ENCODE results near the gene MILR1. TPM values are rescaled to one million over a fixed set of nuclear protein-coding genes. Genes with fewer than 3 reads are reported as not detected.
A peak's percentile ranks its signal among the peaks of the same experiment; 100 is the strongest.
"Not testable (repeated sequence)": the region's sequence is repeated elsewhere in the genome, so short reads cannot be mapped to it uniquely, and the experiment has no call there.

MILR1 gene
- polyA plus RNA-seq, 4 donors, result 1.7 to 3.8 (median 2.7) TPM

GRCh38 chr17:64466019-64466735, 17.3 kb downstream of the MILR1 start:
- no peak for DNase-seq (ENCODE audit: low read depth in 4 of 4, low spot score in 3 of 4)

- DNase-seq (ENCODE audit: low read depth in 4 of 4, low spot score in 3 of 4), result not testable (repeated sequence)
Observed at GRCh38 chr17:64466834-64467233, 17.9 kb downstream of the MILR1 start.

GRCh38 chr17:64470625-64471024, 21.7 kb downstream of the MILR1 start:
- DNase-seq (ENCODE audit: low read depth in 4 of 4, low spot score in 3 of 4), result no peak

GRCh38 chr17:64471440-64471839, 22.5 kb downstream of the MILR1 start:
- DNase-seq (ENCODE audit: low read depth in 4 of 4, low spot score in 3 of 4), result no peak

GRCh38 chr17:64472564-64472963, 23.6 kb downstream of the MILR1 start:
- DNase-seq (ENCODE audit: low read depth in 4 of 4, low spot score in 3 of 4), result no peak

GRCh38 chr17:64477849-64478248, 28.9 kb downstream of the MILR1 start:
- no peak for DNase-seq (ENCODE audit: low read depth in 4 of 4, low spot score in 3 of 4)

GRCh38 chr17:64480951-64481350, 32.0 kb downstream of the MILR1 start:
- no peak for DNase-seq (ENCODE audit: low read depth in 4 of 4, low spot score in 3 of 4)

- no peak for DNase-seq (ENCODE audit: low read depth in 4 of 4, low spot score in 3 of 4)
Observed at GRCh38 chr17:64484380-64484779, 35.5 kb downstream of the MILR1 start.

- no peak for DNase-seq (ENCODE audit: low read depth in 4 of 4, low spot score in 3 of 4)
Observed at GRCh38 chr17:64488301-64488700, 39.4 kb downstream of the MILR1 start.

- DNase-seq (ENCODE audit: low read depth in 4 of 4, low spot score in 3 of 4), result no peak
Observed at GRCh38 chr17:64491034-64491860, 42.3 kb downstream of the MILR1 start.

- DNase-seq (ENCODE audit: low read depth in 4 of 4, low spot score in 3 of 4), result no peak
Observed at GRCh38 chr17:64491994-64492393, 43.1 kb downstream of the MILR1 start.

- no peak for DNase-seq (ENCODE audit: low read depth in 4 of 4, low spot score in 3 of 4)
Observed at GRCh38 chr17:64492481-64493109, 43.7 kb downstream of the MILR1 start.

- no peak for DNase-seq (ENCODE audit: low read depth in 4 of 4, low spot score in 3 of 4)
Observed at GRCh38 chr17:64494121-64494520, 45.2 kb downstream of the MILR1 start.

GRCh38 chr17:64495300-64495699, 46.4 kb downstream of the MILR1 start:
- DNase-seq (ENCODE audit: low read depth in 4 of 4, low spot score in 3 of 4), result not testable (repeated sequence)

GRCh38 chr17:64496348-64496785, 47.5 kb downstream of the MILR1 start:
- DNase-seq (ENCODE audit: low read depth in 4 of 4, low spot score in 3 of 4), result no peak

GRCh38 chr17:64496786-64497564, 48.1 kb downstream of the MILR1 start, which contains the start of gene POLG2:
TSS of gene POLG2 (minus strand) at chr17:64497054. CDS start at chr17:64496968, 86 bp downstream.
- peak in 3 of 4 donors; percentile 77 to 84 (median 81) for DNase-seq (ENCODE audit: low read depth in 4 of 4, low spot score in 3 of 4)

GRCh38 chr17:64497565-64498035, 48.7 kb downstream of the MILR1 start:
- DNase-seq (ENCODE audit: low read depth in 4 of 4, low spot score in 3 of 4), result no peak

GRCh38 chr17:64498308-64499203, 49.6 kb downstream of the MILR1 start:
- no peak for DNase-seq (ENCODE audit: low read depth in 4 of 4, low spot score in 3 of 4)

- no peak for DNase-seq (ENCODE audit: low read depth in 4 of 4, low spot score in 3 of 4)
Observed at GRCh38 chr17:64499805-64500486, 51.0 kb downstream of the MILR1 start.
